Neural cell (in vitro differentiated cells): ENCODE measurements around the gene POT1. TPM values are rescaled to one million over a fixed set of nuclear protein-coding genes. Genes with fewer than 3 reads are reported as not detected.

Experiments used
- H2AFZ ChIP-seq: fragments of 200-600, 300-800 bp; sonication (generic), shearing (Covaris generic); 2 replicates; pipeline ENCODE4 v1.6.0; 2014; ENCODE audit warnings: low read depth, mild to moderate bottlenecking, antibody characterized with exemption, low read length, moderate library complexity
- H3F3A ChIP-seq: fragments of 200-600 bp; shearing (Covaris generic); 2 replicates; pipeline ENCODE4 v1.6.1; 2016; ENCODE audit warnings: mild to moderate bottlenecking, moderate library complexity, mixed read lengths, antibody characterized with exemption, low read length; ENCODE audit not compliant: insufficient read depth, poor library complexity, severe bottlenecking
- H3K27ac ChIP-seq: fragments of 200-600, 300-800 bp; sonication (generic), shearing (Covaris generic); 2 replicates; pipeline ENCODE4 v1.5.1; 2014; ENCODE audit warnings: mild to moderate bottlenecking, low read length, moderate library complexity
- H3K27me3 ChIP-seq: fragments of 300-800, 200-600 bp; sonication (generic), shearing (Covaris generic); 2 replicates; pipeline ENCODE4 v1.6.0; 2014; ENCODE audit warnings: mild to moderate bottlenecking, low read depth, low read length, moderate library complexity; ENCODE audit not compliant: insufficient read depth
- H3K36me3 ChIP-seq: fragments of 300-800, 200-600 bp; sonication (generic), shearing (Covaris generic); 2 replicates; pipeline ENCODE4 v1.5.1; 2014; ENCODE audit warnings: mild to moderate bottlenecking, antibody characterized with exemption, low read length, moderate library complexity; ENCODE audit not compliant: insufficient read depth
- H3K4me2 ChIP-seq: fragments of 300-800, 200-600 bp; sonication (generic), shearing (Covaris generic); 2 replicates; pipeline ENCODE4 v1.6.0; 2014; ENCODE audit warnings: mild to moderate bottlenecking, low read length
- H3K4me3 ChIP-seq: fragments of 300-800, 200-600 bp; sonication (generic), shearing (Covaris generic); 2 replicates; pipeline ENCODE4 v1.5.1; 2014; ENCODE audit warnings: mild to moderate bottlenecking, low read length, moderate library complexity
- H3K79me2 ChIP-seq: fragments of 200-600 bp; shearing (Covaris generic); replicated peaks from 2 replicates; pipeline ENCODE4 v1.6.0; 2014; ENCODE audit warnings: mild to moderate bottlenecking, low read length, moderate library complexity; ENCODE audit not compliant: insufficient read depth
- H3K9ac ChIP-seq: fragments of 300-800, 200-600 bp; sonication (generic), shearing (Covaris generic); 2 replicates; pipeline ENCODE4 v1.6.1; 2016; ENCODE audit warnings: mild to moderate bottlenecking, low read length, mixed read lengths
- H3K9me2 ChIP-seq: fragments of 200-600 bp; shearing (Covaris generic); 2 replicates; pipeline ENCODE4 v1.6.1; 2016; ENCODE audit warnings: mild to moderate bottlenecking, low read length, mixed read lengths; ENCODE audit not compliant: insufficient read depth
- H3K9me3 ChIP-seq: fragments of 200-600, 300-800 bp; sonication (generic), shearing (Covaris generic); 2 replicates; pipeline ENCODE4 v1.6.1; 2016; ENCODE audit warnings: mild to moderate bottlenecking, mixed run types, low read length, moderate library complexity, mixed read lengths
- H4K20me1 ChIP-seq: fragments of 200-600 bp; shearing (Covaris generic); 2 replicates; pipeline ENCODE4 v1.6.1; 2016; ENCODE audit warnings: mild to moderate bottlenecking, mixed run types; ENCODE audit not compliant: insufficient read depth
- CTCF ChIP-seq: fragments of 450-650 bp; IDR thresholded peaks from 2 replicates; pipeline ENCODE4 v1.5.1; 2014; ENCODE audit warnings: antibody characterized with exemption, mild to moderate bottlenecking, moderate library complexity; ENCODE audit not compliant: poor library complexity, severe bottlenecking
- EP300 ChIP-seq: fragments of 450-650 bp; conservative IDR thresholded peaks from 2 replicates; pipeline ENCODE4 v1.6.1; 2014; ENCODE audit warnings: antibody characterized with exemption, mild to moderate bottlenecking, moderate library complexity; ENCODE audit not compliant: poor library complexity, severe bottlenecking
- EZH2 ChIP-seq: fragments of 200-600, 300-800 bp; shearing (Covaris generic), sonication (generic); IDR thresholded peaks from 2 replicates; pipeline ENCODE4 v1.6.1; 2014; ENCODE audit warnings: antibody characterized with exemption, low read length, borderline replicate concordance, mild to moderate bottlenecking; ENCODE audit not compliant: insufficient read depth, poor library complexity, severe bottlenecking
- MXI1 ChIP-seq: fragments of 450-650 bp; conservative IDR thresholded peaks from 2 replicates; pipeline ENCODE4 v1.6.1; 2014; ENCODE audit warnings: antibody characterized with exemption, mild to moderate bottlenecking; ENCODE audit not compliant: poor library complexity, severe bottlenecking
- POLR2AphosphoS5 ChIP-seq: IDR thresholded peaks from 2 replicates; pipeline ENCODE4 v1.6.1; 2012
- RAD21 ChIP-seq: fragments of 450-650 bp; conservative IDR thresholded peaks from 2 replicates; pipeline ENCODE4 v1.6.1; 2014; ENCODE audit warnings: antibody characterized with exemption, mild to moderate bottlenecking, moderate library complexity
- REST ChIP-seq: IDR thresholded peaks from 2 replicates; pipeline ENCODE4 v1.6.1; 2012; ENCODE audit warnings: borderline replicate concordance
- SMC3 ChIP-seq: fragments of 450-650 bp; conservative IDR thresholded peaks from 2 replicates; pipeline ENCODE4 v1.6.1; 2014; ENCODE audit warnings: antibody characterized with exemption, mild to moderate bottlenecking, moderate library complexity; ENCODE audit not compliant: poor library complexity
- TAF1 ChIP-seq: IDR thresholded peaks from 2 replicates; pipeline ENCODE4 v1.6.1; 2012; ENCODE audit warnings: low read depth
- polyA plus RNA-seq: library from polyadenylated mRNA; depleted of rRNA; stranded (reverse); fragments of >200 nt; gene quantifications from 2 replicates; pipeline ENCODE4 v1.2.3, GENCODE V29; 2014

The POT1 gene
- polyA plus RNA-seq, 1 donor from 2014 or later, result 19.3 TPM

GRCh38 chr7:124812764-124813163 lies 116.9 kb downstream of the POT1 start:
- no peaks in the 10 kb centered on the region for H3K79me2 ChIP-seq
- H3K36me3 ChIP-seq, result no peaks in the 10 kb centered on the region
- no peak overlapping the region for H3K4me2 ChIP-seq
- TF ChIP-seq SMC3, result no peak
- TF ChIP-seq REST, result no peak
- no peak for TF ChIP-seq EP300
- no peak for TF ChIP-seq TAF1
- no peak for TF ChIP-seq RAD21
- no peak for TF ChIP-seq CTCF
- TF ChIP-seq MXI1, result no peak
- TF ChIP-seq POLR2AphosphoS5, result no peak
- TF ChIP-seq EZH2, result no peak
- H3F3A ChIP-seq, result no peaks in the 10 kb centered on the region
- H3K9ac ChIP-seq, result no peak overlapping the region
- no peak overlapping the region for H2AFZ ChIP-seq
- no peak overlapping the region for H3K4me3 ChIP-seq
- H3K27me3 ChIP-seq, result no peaks in the 10 kb centered on the region
- no peak overlapping the region for H3K27ac ChIP-seq
- no peaks in the 10 kb centered on the region for H3K9me3 ChIP-seq
- H3K9me2 ChIP-seq, result no peaks in the 10 kb centered on the region
- H4K20me1 ChIP-seq, result no peaks in the 10 kb centered on the region

GRCh38 chr7:124811341-124811740 lies 118.3 kb downstream of the POT1 start:
- H3K9me3 ChIP-seq, result no peaks in the 10 kb centered on the region
- H3K9ac ChIP-seq, result no peak overlapping the region
- no peak overlapping the region for H3K4me2 ChIP-seq
- no peaks in the 10 kb centered on the region for H3K27me3 ChIP-seq
- TF ChIP-seq TAF1 (no peak), MXI1 (no peak), POLR2AphosphoS5 (no peak), EZH2 (no peak), SMC3 (no peak), CTCF (no peak), RAD21 (no peak), EP300 (no peak), REST (no peak)
- H3F3A ChIP-seq, result no peaks in the 10 kb centered on the region
- H3K36me3 ChIP-seq, result no peaks in the 10 kb centered on the region
- no peak overlapping the region for H2AFZ ChIP-seq
- no peak overlapping the region for H3K4me3 ChIP-seq
- no peak overlapping the region for H3K27ac ChIP-seq
- H3K9me2 ChIP-seq, result no peaks in the 10 kb centered on the region
- no peaks in the 10 kb centered on the region for H4K20me1 ChIP-seq
- H3K79me2 ChIP-seq, result no peaks in the 10 kb centered on the region
